K562 (cell line): ENCODE measurements around the gene MYO18B. TPM values are rescaled to one million over a fixed set of nuclear protein-coding genes. Genes with fewer than 3 reads are reported as not detected.

ENCODE experiments used
- ATAC-seq: fragments of 200-7000 bp; cut with Tn5 transposase; 3 replicates; pipeline ENCODE4 v1.9.1; 2020; ENCODE audit warnings: moderate library complexity
- BruUV-seq: library from RNA; stranded (reverse); fragments of 400-500 nt; replicated peaks from 2 replicates; lab custom pipeline; 2021; lab: Mats Ljungman, UMichigan
- CTCF ChIA-PET: fragments of 300-600 bp; formaldehyde crosslinking; extraction: SDS; loops from one replicate; lab custom pipeline; 2021; ENCODE audit warnings: low intra/inter-chr PET ratio; lab: Yijun Ruan, JAX
- POLR2A ChIA-PET: fragments of 300-600, 350-650 bp; sonication (Branson Sonifier 250); formaldehyde crosslinking; extraction: SDS; loops from one replicate; lab custom pipeline; 2021; ENCODE audit warnings: antibody characterized with exemption, inconsistent platforms; lab: Yijun Ruan, JAX
- DNase-seq, 4 experiments: peaks; one replicate each; pipeline versions ENCODE4 v3.0.0 to v3.0.0-alpha.2; 2011 to 2018; ENCODE audit warnings: low spot score in 3 of 4, mixed read lengths in 3 of 4; ENCODE audit errors: extremely low read depth in 1 of 4
- FAIRE-seq: peaks from 2 replicates; lab custom pipeline; 2011; peaks lifted over from hg19 to GRCh38; lab: Jason Lieb, UNC
- H2AFZ ChIP-seq: 2 replicates; pipeline ENCODE4 v1.6.0; 2011; ENCODE audit warnings: low read depth, low read length, control low read depth, inconsistent platforms
- H3K27ac ChIP-seq: fragments of 200-600 bp; 3 replicates; pipeline ENCODE4 v1.8.0; 2011; ENCODE audit warnings: low read depth, mild to moderate bottlenecking, control low read depth, inconsistent platforms, low read length, moderate library complexity, mixed read lengths; ENCODE audit errors: extremely low read depth
- H3K27me3 ChIP-seq, 2 experiments: fragments of 300-600 bp in 1 of 2; 2 replicates in 1 of 2; 3 replicates in 1 of 2; pipeline versions ENCODE4 v1.6.0 to v1.8.0; 2011; ENCODE audit warnings: inconsistent platforms in 2 of 2, low read length in 2 of 2, mild to moderate bottlenecking in 1 of 2, mixed read lengths in 1 of 2, moderate library complexity in 1 of 2; ENCODE audit not compliant: control insufficient read depth in 2 of 2, insufficient read depth in 2 of 2
- H3K36me3 ChIP-seq: fragments of 300-600 bp; 3 replicates; pipeline ENCODE4 v1.8.0; 2011; ENCODE audit warnings: mild to moderate bottlenecking, low read length, inconsistent platforms; ENCODE audit not compliant: control insufficient read depth, insufficient read depth
- H3K4me1 ChIP-seq, 2 experiments: fragments of 200-600 bp in 1 of 2; replicated peaks in 1 of 2; 2 replicates in 1 of 2; 3 replicates in 1 of 2; pipeline versions ENCODE4 v1.5.1 to v1.8.0; 2011; ENCODE audit warnings: inconsistent platforms in 2 of 2, low read length in 2 of 2, mild to moderate bottlenecking in 1 of 2, mixed read lengths in 1 of 2, moderate library complexity in 1 of 2; ENCODE audit not compliant: control insufficient read depth in 2 of 2, insufficient read depth in 2 of 2
- H3K4me2 ChIP-seq: 2 replicates; pipeline ENCODE4 v1.6.1; 2011; ENCODE audit warnings: low read length, control low read depth, inconsistent platforms, mixed read lengths; ENCODE audit not compliant: insufficient read depth
- H3K4me3 ChIP-seq: fragments of 200-600 bp; sonication (generic), shearing (Covaris generic); 2 replicates; pipeline ENCODE4 v1.5.1; 2016; ENCODE audit warnings: control low read depth, inconsistent platforms
- H3K79me2 ChIP-seq: fragments of 200-600 bp; 3 replicates; pipeline ENCODE4 v1.8.0; 2011; ENCODE audit warnings: low read length, inconsistent platforms; ENCODE audit not compliant: control insufficient read depth, insufficient read depth
- H3K9ac ChIP-seq, 2 experiments: 2 replicates each; pipeline versions ENCODE4 v1.6.0 to v1.6.1; 2011; ENCODE audit warnings: low read depth in 2 of 2, low read length in 2 of 2, control low read depth in 1 of 2, inconsistent platforms in 1 of 2, mild to moderate bottlenecking in 1 of 2, mixed read lengths in 1 of 2; ENCODE audit not compliant: insufficient read depth in 1 of 2
- H3K9me1 ChIP-seq: one replicate; pipeline ENCODE4 v1.6.0; 2011; ENCODE audit warnings: inconsistent platforms, mild to moderate bottlenecking, low read length, moderate library complexity; ENCODE audit not compliant: control insufficient read depth, insufficient read depth
- H3K9me3 ChIP-seq: replicated peaks from 2 replicates; pipeline ENCODE4 v1.5.1; 2011; ENCODE audit warnings: low read depth, low read length, inconsistent platforms; ENCODE audit not compliant: control insufficient read depth, insufficient read depth
- H4K20me1 ChIP-seq: replicated peaks from 2 replicates; pipeline ENCODE4 v1.6.1; 2011; ENCODE audit warnings: low read length, inconsistent platforms, mixed read lengths; ENCODE audit not compliant: control insufficient read depth, insufficient read depth
- HMG20B ChIP-seq: fragments of 250-450 bp; sonication (Bioruptor Pico); IDR thresholded peaks from 2 replicates; pipeline ENCODE4 v1.5.0; 2021; ENCODE audit warnings: mild to moderate bottlenecking
- LCOR ChIP-seq: sonication (generic); formaldehyde crosslinking; IDR thresholded peaks from 2 replicates; pipeline ENCODE4 v1.8.0; 2022; ENCODE audit warnings: mild to moderate bottlenecking, missing genetic modification reagents
- MTA2 ChIP-seq: fragments of 450-650 bp; IDR thresholded peaks from 2 replicates; pipeline ENCODE4 v1.6.1; 2016; ENCODE audit warnings: low read depth
- NR3C1 ChIP-seq: sonication (generic); formaldehyde crosslinking; IDR thresholded peaks from 2 replicates; pipeline ENCODE4 v1.8.1; 2022; ENCODE audit warnings: missing genetic modification reagents
- PCBP1 ChIP-seq: fragments of 200-400 bp; formaldehyde crosslinking; IDR thresholded peaks from 2 replicates; pipeline ENCODE4 v1.6.1; 2018; ENCODE audit warnings: mild to moderate bottlenecking, low read depth, low read length; ENCODE audit not compliant: poor library complexity, severe bottlenecking
- PHB2 ChIP-seq: fragments of 450-650 bp; IDR thresholded peaks from 2 replicates; pipeline ENCODE4 v1.6.1; 2017; ENCODE audit warnings: low read depth
- SUPT5H ChIP-seq: fragments of 450-650 bp; IDR thresholded peaks from 2 replicates; pipeline ENCODE4 v1.6.1; 2016
- ZNF324 ChIP-seq: fragments of 250-450 bp; sonication (Bioruptor Pico); IDR thresholded peaks from 2 replicates; pipeline ENCODE4 v1.4.0; 2020; ENCODE audit warnings: mild to moderate bottlenecking
- ZNF668 ChIP-seq: fragments of 250-450 bp; sonication (Bioruptor Pico); IDR thresholded peaks from 2 replicates; pipeline ENCODE4 v1.8.0; 2022; ENCODE audit warnings: mild to moderate bottlenecking, inconsistent platforms
- WGBS: fragments of 100-300 bp; shearing (Covaris generic); methylation state at CpG from one replicate; pipeline ENCODE4 v1.1.6; 2016; ENCODE audit warnings: low coverage, mixed read lengths; ENCODE audit not compliant: insufficient coverage; ENCODE audit errors: missing lambda C conversion rate; 5-methylcytosine and 5-hydroxymethylcytosine counted together
- in situ Hi-C: fragments of 300-500 bp; cut with MboI; formaldehyde crosslinking; loops from 4 replicates; pipeline ENCODE4 v1.15.0; 2018; ENCODE audit warnings: inconsistent platforms, mixed read lengths
- intact Hi-C: fragments of 100-400 bp; cut with micrococcal nuclease; formaldehyde crosslinking; loops from 2 replicates; pipeline ENCODE4 v1.14.2; 2022
- polyA plus RNA-seq, 8 experiments: library from polyadenylated mRNA; depleted of rRNA in 4 of 8; stranded (reverse) in 5 of 8; unstranded in 3 of 8; fragments of >200 nt; fragmentation: Nextera tagmentation in 2 of 8; fragmentation: Illumina TruSeq in 1 of 8; extraction: Ambion mirVana in 2 of 8; extraction: Trizol in 1 of 8; gene quantifications; 2 replicates each; pipeline versions ENCODE4 v1.2.1 to v1.2.3, GENCODE V29; 2011 to 2014; ENCODE audit warnings: inconsistent platforms in 1 of 8, missing spikeins in 1 of 8
- total RNA-seq, 7 experiments: library from RNA; depleted of rRNA in 6 of 7; stranded (reverse); fragments of >200 nt in 6 of 7; fragmentation: Illumina TruSeq in 2 of 7; extraction: Trizol in 2 of 7; gene quantifications; 2 replicates each; pipeline versions ENCODE4 v1.2.1 to v1.2.3, GENCODE V29; 2011 to 2021; ENCODE audit warnings: low replicate concordance in 1 of 7
- TF ChIP-seq, protein P1 (sequence below): fragments of 450-650 bp; formaldehyde crosslinking; IDR thresholded peaks from 2 replicates; pipeline ENCODE4 v1.4.0; 2020; ENCODE audit warnings: mild to moderate bottlenecking, moderate library complexity
- TF ChIP-seq, protein P2 (sequence below): sonication (generic); formaldehyde crosslinking; IDR thresholded peaks from 2 replicates; pipeline ENCODE4 v1.8.0; 2022; ENCODE audit warnings: missing genetic modification reagents, mild to moderate bottlenecking, borderline replicate concordance
- TF ChIP-seq, protein P3 (sequence below): fragments of 450-650 bp; IDR thresholded peaks from 2 replicates; pipeline ENCODE4 v1.6.1; 2016; ENCODE audit warnings: antibody characterized with exemption
- TF ChIP-seq, protein P4 (sequence below): fragments of 250-450 bp; sonication (Bioruptor Pico); IDR thresholded peaks from 2 replicates; pipeline ENCODE4 v1.4.0; 2020; ENCODE audit warnings: borderline replicate concordance
- TF ChIP-seq, protein P5 (sequence below): fragments of 250-450 bp; sonication (Bioruptor Pico); IDR thresholded peaks from 2 replicates; pipeline ENCODE4 v1.5.0; 2021; ENCODE audit warnings: mild to moderate bottlenecking, moderate library complexity

The MYO18B gene
- total and polyA plus RNA-seq, 9 of the 15 experiments (the other 6 are each of a cell fraction or from before 2014, with no cell fraction given): 0.06 to 7.0 (median 4.3) TPM

DNA sequence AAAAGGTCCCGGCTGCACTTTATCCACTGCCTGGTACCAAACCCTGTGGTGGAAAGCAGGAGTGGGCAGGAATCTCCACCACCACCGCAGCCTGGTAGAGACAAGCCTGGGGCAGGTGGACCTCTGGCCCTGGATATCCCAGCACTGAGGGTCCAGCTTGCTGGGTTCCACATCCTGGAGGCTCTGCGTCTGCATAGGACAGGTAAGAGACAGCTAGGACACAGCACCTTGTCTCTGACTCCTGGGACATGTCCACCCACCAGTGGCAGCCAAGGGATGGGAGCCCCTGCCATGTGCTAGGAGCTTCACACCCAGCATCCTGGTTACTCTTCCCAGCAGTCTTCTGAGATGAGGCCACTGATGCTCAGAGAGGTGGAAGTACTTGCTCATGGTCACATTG is 105.5 kb downstream of the MYO18B start (continued):
- TF ChIP-seq, protein P1, sequence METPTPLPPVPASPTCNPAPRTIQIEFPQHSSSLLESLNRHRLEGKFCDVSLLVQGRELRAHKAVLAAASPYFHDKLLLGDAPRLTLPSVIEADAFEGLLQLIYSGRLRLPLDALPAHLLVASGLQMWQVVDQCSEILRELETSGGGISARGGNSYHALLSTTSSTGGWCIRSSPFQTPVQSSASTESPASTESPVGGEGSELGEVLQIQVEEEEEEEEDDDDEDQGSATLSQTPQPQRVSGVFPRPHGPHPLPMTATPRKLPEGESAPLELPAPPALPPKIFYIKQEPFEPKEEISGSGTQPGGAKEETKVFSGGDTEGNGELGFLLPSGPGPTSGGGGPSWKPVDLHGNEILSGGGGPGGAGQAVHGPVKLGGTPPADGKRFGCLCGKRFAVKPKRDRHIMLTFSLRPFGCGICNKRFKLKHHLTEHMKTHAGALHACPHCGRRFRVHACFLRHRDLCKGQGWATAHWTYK (CRISPR knock-in tag): no peak
- TF ChIP-seq LCOR: no peak
- no peak for TF ChIP-seq PCBP1
- TF ChIP-seq ZNF668 (CRISPR knock-in tag): no peak
- TF ChIP-seq PHB2: no peak

DNA sequence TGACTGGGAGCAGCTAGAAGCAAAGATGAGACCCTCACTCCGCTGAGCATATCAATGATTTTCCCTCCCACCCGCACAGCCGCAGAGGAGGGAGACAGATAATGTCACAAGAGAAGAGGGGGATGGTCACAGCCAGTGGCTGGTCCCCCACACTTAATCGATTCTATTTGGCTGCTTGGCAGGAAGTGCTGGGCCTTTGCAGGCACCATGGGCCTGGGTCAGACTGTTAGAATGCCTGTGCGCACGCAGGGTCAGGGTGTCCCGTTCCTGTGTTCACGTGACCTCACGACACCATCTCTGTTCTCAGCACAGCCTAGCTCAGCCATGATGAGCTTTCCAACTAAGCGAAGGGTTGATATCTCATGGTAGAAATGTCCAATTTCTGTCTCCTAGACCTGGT is 107.0 kb downstream of the MYO18B start:
- H3K9me3 ChIP-seq: no peaks in the 10 kb centered on the region
- no TSS peak for BruUV-seq
- H2AFZ ChIP-seq: no peak overlapping the region
- 92% methylated on average over 9 of the region's 10 CpGs for WGBS
- no peaks in the 10 kb centered on the region for H3K27me3 ChIP-seq
- peaks cover 5 to 11% of the 10 kb centered on the region in 2 experiments; a peak in 4 of 5 replicates for H3K4me1 ChIP-seq
- H3K9me1 ChIP-seq: no peaks in the 10 kb centered on the region
- FAIRE-seq (no peak), ATAC-seq (no peak), DNase-seq (no peak)
- peaks cover 22% of the 10 kb centered on the region; the same call in 2 of the 3 replicates for H3K36me3 ChIP-seq
- ChIA-PET CTCF (no interaction called here), POLR2A (no interaction called here)
- in situ Hi-C loops (no loop called here), intact Hi-C loops (no loop called here)
- no peak overlapping the region for H3K9ac ChIP-seq
- H3K4me3 ChIP-seq: no peak overlapping the region
- no peaks in the 10 kb centered on the region for H3K79me2 ChIP-seq
- no peaks in the 10 kb centered on the region for H4K20me1 ChIP-seq
- no peak overlapping the region for H3K4me2 ChIP-seq
- H3K27ac ChIP-seq: no peak overlapping the region
- TF ChIP-seq, protein P2, sequence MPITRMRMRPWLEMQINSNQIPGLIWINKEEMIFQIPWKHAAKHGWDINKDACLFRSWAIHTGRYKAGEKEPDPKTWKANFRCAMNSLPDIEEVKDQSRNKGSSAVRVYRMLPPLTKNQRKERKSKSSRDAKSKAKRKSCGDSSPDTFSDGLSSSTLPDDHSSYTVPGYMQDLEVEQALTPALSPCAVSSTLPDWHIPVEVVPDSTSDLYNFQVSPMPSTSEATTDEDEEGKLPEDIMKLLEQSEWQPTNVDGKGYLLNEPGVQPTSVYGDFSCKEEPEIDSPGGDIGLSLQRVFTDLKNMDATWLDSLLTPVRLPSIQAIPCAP (CRISPR knock-in tag): no peak
- no peak for TF ChIP-seq SUPT5H
- no peak for TF ChIP-seq ZNF324
- no peak for TF ChIP-seq MTA2
- TF ChIP-seq, protein P3, sequence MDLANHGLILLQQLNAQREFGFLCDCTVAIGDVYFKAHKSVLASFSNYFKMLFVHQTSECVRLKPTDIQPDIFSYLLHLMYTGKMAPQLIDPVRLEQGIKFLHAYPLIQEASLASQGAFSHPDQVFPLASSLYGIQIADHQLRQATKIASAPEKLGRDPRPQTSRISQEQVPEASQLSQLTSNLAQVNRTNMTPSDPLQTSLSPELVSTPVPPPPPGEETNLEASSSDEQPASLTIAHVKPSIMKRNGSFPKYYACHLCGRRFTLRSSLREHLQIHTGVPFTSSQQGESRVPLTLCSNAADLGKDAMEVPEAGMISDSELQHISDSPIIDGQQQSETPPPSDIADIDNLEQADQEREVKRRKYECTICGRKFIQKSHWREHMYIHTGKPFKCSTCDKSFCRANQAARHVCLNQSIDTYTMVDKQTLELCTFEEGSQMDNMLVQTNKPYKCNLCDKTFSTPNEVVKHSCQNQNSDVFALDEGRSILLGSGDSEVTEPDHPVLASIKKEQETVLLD: no peak
- no peak for TF ChIP-seq HMG20B (CRISPR knock-in tag)
- TF ChIP-seq NR3C1 (CRISPR knock-in tag): no peak
- TF ChIP-seq, protein P4, sequence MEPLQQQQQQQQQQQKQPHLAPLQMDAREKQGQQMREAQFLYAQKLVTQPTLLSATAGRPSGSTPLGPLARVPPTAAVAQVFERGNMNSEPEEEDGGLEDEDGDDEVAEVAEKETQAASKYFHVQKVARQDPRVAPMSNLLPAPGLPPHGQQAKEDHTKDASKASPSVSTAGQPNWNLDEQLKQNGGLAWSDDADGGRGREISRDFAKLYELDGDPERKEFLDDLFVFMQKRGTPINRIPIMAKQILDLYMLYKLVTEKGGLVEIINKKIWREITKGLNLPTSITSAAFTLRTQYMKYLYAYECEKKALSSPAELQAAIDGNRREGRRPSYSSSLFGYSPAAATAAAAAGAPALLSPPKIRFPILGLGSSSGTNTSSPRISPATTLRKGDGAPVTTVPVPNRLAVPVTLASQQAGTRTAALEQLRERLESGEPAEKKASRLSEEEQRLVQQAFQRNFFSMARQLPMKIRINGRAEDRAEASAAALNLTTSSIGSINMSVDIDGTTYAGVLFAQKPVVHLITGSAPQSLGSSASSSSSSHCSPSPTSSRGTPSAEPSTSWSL: no peak
- TF ChIP-seq, protein P5, sequence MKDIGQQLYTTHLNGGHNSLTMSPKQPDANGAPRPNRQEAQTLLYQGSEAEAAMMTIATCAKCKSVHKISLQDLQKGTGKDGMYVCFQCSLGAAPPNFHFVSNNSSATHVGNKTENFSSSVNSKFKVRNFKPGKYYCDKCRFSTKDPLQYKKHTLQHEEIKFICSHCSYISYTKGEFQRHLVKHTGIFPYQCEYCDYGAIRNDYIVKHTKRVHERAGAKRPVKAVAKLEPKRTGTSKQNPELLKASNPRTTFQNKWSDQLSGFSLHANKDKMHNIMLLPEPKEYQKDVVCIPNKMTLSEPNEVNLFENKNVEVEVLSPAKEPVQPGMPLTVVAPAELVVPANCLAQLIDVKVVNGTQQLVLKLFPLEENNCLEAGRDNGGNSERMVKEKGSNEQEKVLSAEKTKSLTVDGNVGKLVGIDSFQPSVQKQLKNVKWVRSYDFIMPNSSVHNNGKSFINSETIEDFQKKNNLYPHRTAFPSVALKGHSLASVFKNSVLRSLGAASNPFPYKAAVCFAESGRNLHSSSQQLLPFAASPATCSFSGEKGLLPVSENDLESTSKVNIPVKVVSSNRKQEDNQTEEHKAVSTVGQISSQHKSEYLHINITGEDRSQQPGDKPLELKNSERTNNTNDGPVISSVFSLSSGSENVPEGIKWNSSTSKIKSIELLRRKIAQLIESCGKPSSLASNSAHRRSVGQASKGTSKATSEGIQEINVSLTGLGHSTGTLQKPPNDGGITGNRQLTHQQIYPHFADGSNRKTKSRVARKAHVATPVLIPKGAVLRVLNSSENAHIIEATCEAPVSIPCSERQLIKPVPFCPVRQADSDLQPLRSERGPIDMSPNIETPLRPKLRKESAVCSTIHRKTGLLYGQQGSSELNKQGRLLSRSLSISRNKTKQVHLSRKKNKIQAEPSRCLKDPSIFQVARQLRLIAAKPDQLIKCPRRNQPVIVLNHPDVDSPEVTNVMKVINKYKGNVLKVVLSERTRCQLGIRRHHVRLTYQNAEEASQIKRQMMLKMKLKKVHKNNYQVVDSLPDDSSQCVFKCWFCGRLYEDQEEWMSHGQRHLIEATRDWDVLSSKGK (CRISPR knock-in tag): no peak
